ENCODE data around the gene TRIM71.
"Not testable (repeated sequence)": the region's sequence is repeated elsewhere in the genome, so short reads cannot be mapped to it uniquely, and the experiment has no call there.

TRIM71 gene

GRCh38 chr3:32895701-32896100 lies 77.9 kb downstream of the TRIM71 start:
- no peak for DNase-seq

- DNase-seq: no peak
Observed at GRCh38 chr3:32896143-32896542, 78.3 kb downstream of the TRIM71 start.

DNA sequence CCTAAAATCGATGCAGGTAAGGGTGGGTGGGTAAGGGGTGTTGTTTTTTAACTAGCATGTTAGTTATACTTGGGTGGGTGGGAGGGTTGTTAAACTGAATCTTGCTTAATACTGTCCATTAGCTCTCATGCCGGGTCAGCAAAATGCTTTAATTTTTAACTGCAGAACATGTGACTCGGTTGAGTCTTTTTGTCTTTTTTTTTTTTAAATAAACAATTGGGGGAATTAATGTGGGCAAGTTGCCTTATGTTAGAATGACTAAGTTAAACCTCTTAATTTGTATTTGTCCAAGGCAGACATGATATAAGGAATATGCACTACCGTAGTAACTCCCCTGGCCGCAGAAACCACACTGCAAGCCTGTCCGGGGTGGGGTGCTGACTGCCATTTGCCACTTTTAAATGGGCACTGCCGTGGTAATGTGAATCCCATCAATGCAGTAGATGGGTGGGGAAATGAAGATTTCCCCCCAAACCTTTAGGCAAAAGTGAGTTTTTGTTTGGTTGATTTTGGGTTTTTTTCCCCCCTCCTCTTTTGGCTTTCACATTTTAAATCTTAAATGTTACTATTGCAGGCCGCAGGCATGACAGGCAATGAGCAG lies 79.3 kb downstream of the TRIM71 start:
- DNase-seq: no peak

GRCh38 chr3:32897981-32898623 lies 80.3 kb downstream of the TRIM71 start:
- no peak for DNase-seq

GRCh38 chr3:32899265-32899664 lies 81.5 kb downstream of the TRIM71 start:
- no peak for DNase-seq

- no peak for DNase-seq
Observed at GRCh38 chr3:32901005-32901932, 83.5 kb downstream of the TRIM71 start.

GRCh38 chr3:32902887-32903371 lies 85.1 kb downstream of the TRIM71 start:
- DNase-seq: not testable (repeated sequence)

DNA sequence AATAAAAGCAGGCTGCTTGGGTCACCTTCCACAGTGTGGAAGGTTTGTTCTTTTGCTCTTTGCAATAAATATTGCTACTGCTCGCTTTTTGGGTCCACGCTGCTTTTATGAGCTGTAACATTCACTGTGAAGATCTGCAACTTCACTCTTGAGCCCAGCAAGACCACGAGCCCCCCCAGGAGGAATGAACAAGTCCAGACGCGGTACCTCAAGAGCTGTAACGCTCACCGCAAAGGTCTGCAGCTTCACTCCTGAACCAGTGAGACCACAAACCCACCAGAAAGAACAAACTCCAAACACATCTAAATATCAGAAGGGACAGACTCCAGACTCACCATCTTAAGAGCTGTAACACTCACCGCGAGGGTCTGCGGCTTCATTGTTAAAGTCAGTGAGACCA lies 86.2 kb downstream of the TRIM71 start:
- no peak for DNase-seq

DNA sequence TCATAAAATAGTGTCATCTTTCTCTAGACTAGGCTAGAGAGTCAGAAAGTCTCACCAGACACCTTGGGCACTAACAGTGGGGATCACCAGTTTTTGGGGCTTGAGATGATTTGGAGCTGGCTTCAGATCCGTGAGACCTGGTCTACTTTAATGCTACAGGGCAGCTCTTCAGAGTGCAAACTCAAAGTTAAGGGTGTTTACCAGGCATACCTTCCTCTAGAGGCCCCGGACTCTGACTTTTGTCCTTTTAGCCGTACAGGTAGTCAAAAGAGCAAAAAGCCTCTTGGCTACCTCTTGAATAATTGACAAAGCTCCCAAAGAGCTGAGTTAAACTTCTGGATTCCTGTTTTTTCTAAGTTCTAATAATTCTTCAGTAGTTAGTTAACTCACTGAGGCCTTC lies 92.2 kb downstream of the TRIM71 start:
- no peak for DNase-seq

GRCh38 chr3:32910954-32911353 lies 93.2 kb downstream of the TRIM71 start:
- DNase-seq: no peak

DNA sequence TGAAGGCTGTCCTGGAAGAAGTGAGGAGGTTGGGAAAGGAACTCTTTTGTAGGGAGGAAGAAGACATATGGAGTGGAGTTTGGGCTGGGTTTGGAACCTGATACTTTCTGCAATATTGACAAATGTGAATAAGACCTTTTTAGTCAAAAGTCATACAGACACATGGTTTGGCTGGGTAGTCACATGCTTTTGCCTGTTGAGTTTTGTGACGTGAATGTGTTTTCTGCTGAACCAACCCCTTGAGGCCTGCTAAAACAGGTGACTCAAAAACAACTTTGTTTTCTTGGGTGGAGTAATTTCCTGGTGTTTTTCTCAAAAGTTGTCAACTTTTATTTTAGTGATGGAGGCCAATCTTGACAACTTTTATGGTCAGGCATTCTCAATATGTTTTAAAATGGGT lies 94.2 kb downstream of the TRIM71 start:
- DNase-seq: no peak

DNA sequence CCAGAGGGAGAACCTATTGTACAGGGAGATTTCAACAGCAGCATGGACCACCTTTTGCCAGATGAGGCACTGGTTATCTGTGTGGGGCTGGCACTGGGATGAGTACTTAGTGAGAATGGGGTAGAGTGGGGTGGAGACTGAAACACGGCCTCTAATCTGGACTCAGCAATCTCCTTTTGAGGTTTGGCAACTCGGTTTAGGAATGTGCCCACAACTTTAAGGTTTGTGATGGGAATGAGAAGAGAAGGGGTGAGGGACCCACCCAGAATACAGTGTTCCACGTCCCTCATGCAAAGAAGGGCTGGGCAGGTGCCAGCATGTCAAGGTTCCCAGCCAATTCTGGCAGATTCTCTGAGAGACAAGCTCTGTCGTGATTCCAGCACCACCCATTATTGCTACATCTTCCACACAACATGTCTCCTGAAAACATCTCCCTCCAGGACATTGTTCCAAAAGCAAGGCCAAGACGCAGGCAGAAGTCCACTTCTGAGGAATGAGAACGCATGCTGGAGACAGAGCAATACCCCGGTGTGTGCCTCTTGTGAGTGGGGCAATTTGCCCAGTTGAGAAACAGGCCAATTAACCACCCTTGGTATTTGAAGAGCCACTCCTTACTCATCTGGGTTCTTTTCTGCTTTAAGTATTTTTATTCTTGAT lies 96.1 kb downstream of the TRIM71 start:
- DNase-seq: no peak

- no peak for DNase-seq
Observed at GRCh38 chr3:32919920-32920319, 102.1 kb downstream of the TRIM71 start.

- DNase-seq: no peak
Observed at GRCh38 chr3:32922078-32922477, 104.3 kb downstream of the TRIM71 start.

DNA sequence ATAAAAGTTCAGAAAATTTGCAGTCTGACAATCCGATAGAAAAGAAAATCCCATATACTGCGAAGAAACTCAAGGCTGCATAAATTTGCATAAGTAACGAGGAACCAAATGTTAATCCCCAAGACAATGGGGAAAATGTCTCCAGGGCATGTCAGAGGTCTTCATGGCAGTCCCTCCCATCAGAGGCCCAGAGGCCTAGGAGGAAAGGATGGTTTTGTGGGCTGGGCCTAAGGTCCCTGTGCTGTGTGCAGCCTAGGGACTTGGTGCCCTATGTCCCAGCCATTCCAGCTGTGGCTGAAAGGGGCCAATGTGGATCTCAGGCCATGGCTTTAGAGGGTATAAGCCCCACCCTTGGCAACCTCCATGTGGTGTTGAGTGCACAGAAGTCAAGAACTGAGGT lies 112.4 kb downstream of the TRIM71 start:
- no peak for DNase-seq

GRCh38 chr3:32931273-32931672 lies 113.5 kb downstream of the TRIM71 start:
- DNase-seq: not testable (repeated sequence)

DNA sequence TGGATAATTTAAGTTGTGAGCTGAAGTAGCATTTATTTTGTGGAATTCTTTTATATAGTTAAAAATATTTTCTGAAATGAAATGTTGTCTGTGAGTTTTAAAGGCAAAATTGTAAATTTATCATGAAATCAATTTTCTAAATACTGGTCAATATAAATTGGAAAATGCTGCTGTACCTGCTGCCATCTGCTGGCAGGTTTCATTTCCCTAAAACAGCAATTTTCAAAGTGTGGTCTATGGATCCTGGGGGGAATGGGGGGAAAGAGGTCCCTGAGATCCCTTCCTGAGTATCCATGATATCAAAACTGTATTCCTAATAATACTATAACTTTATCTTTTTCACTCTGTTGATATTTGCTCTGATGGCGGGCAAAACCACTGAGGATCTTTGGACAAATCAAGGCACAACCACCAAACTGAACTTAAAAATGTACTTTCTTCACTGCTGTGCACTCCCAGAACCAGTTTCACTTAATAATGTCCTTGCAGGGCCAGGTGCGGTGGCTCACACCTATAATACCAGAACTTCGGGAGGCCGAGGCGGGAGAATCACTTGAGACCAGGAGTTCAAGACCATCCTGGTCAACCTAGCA lies 116.4 kb downstream of the TRIM71 start:
- no peak for DNase-seq

DNA sequence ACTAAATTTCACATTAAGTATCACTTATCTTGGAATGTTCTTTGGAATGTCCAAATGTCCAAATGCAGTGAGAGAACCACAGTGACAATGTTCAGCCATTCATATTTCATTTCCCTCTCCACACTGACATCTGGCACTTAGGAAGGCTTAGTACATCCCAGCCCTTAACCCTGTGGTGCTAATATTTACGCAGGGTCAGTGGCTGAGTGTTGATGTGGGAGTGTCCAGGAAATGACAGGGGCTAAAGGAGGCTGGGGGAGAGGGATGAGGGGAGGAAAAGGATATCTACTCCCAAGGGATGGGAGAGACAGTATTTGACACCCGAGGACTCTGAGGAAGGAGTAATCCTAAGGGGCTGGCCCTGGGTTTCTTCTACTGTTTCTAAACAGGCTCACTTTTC lies 119.5 kb downstream of the TRIM71 start:
- no peak for DNase-seq

- DNase-seq: not testable (repeated sequence)
Observed at GRCh38 chr3:32939531-32940284, 121.9 kb downstream of the TRIM71 start.

DNA sequence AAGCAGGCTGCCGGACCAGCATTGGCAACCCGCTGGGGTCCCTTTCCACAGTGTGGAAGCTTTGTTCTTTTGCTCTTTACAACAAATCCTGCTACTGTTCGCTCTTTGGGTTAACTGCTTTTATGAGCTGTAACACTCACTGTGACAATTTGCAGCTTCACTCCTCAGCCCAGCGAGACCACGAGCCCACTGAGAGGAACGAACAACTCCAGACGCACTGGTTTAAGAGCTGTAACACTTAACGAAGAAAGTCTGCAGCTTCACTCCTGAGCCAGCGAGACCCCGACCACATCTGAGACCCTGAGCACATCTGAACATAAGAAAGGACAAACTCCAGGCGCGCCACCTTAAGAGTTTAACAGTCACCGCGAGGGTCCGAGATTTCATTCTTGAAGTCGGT lies 122.9 kb downstream of the TRIM71 start:
- DNase-seq: no peak

GRCh38 chr3:32945136-32945535 lies 127.3 kb downstream of the TRIM71 start:
- DNase-seq: no peak

GRCh38 chr3:32945598-32945997 lies 127.8 kb downstream of the TRIM71 start:
- DNase-seq: not testable (repeated sequence)
